Astrocyte of the cerebellum (primary cell): ENCODE measurements around the gene S100A14.
"Not testable (repeated sequence)": the region's sequence is repeated elsewhere in the genome, so short reads cannot be mapped to it uniquely, and the experiment has no call there.

Experiments
- DNase-seq: peaks from one replicate; pipeline ENCODE4 v3.0.0-alpha.2; 2011; ENCODE audit warnings: low read depth
- H3K4me3 ChIP-seq: 2 replicates; pipeline ENCODE4 v1.5.1; 2011; ENCODE audit warnings: mild to moderate bottlenecking, low read depth, low read length, moderate library complexity
- CTCF ChIP-seq: IDR thresholded peaks from 2 replicates; pipeline ENCODE4 v1.5.1; 2012; ENCODE audit warnings: low read length, low read depth, moderate library complexity, mild to moderate bottlenecking; ENCODE audit errors: missing control alignments
- in situ Hi-C: cut with HindIII; loops from 2 replicates; pipeline ENCODE4 v1.10.0; 2017; ENCODE audit warnings: low sequenced_read_pairs

The S100A14 gene

DNA sequence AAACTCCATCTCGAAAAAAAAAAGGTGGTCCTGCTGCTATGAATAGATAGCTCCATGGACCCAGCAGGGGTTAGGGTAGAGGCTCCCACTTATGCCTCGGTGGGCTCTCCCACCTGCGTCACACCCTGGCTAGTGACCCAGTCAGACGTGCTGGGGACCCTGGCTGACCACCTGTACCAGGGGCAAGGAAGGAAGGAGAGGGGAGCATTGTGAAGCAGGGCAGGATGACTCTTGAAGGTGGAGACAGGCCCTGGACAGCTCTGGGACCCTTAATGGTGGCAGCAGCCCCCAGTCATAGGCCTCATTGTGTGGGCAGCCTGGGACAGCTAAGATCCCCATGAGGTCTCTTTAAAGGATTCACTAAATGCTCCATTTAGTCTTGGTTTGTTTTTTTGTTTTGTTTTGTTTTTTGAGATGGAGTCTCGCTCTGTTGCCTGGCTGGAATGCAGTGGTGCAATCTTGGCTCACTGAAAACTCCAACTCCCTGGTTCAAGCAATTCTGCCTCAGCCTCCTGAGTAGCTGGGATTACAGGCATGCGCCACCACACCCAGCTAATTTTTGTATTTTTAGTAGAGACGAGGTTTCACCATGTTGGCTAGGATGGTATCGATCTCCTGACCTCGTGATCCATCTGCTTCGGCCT, 32.0 kb upstream of the S100A14 start:
- in situ Hi-C loops: no loop called here
- no peak for DNase-seq
- TF ChIP-seq CTCF: no peak
- no peak overlapping the region for H3K4me3 ChIP-seq

GRCh38 chr1:153647346-153647714, 31.2 kb upstream of the S100A14 start:
- DNase-seq: no peak
- in situ Hi-C loops: no loop called here
- H3K4me3 ChIP-seq: no peak overlapping the region
- TF ChIP-seq CTCF: no peak

GRCh38 chr1:153646672-153647345, 30.7 kb upstream of the S100A14 start:
- no peak for TF ChIP-seq CTCF
- in situ Hi-C loops: no loop called here
- no peak overlapping the region for H3K4me3 ChIP-seq
- DNase-seq: no peak

DNA sequence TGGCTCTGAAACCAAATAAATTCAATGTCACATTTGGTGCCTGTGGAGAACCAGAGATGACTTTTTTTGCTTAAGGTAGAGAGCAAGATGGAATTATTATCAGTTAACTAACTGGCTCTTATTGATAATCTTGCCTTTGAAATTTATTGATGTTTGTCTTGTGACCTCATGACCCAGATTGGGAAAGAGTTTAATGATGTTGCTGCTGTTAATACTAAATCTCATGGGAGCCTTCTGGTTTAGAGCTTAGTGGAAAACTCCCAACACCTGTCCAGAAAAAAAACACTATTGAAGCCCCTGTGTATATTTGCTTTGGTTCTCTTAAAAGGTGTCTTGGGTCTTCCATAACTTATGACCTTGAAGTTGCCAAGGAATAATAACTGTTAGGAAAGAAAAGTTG, 27.7 kb upstream of the S100A14 start:
- no peak for TF ChIP-seq CTCF
- H3K4me3 ChIP-seq: no peak overlapping the region
- in situ Hi-C loops: no loop called here
- DNase-seq: no peak

DNA sequence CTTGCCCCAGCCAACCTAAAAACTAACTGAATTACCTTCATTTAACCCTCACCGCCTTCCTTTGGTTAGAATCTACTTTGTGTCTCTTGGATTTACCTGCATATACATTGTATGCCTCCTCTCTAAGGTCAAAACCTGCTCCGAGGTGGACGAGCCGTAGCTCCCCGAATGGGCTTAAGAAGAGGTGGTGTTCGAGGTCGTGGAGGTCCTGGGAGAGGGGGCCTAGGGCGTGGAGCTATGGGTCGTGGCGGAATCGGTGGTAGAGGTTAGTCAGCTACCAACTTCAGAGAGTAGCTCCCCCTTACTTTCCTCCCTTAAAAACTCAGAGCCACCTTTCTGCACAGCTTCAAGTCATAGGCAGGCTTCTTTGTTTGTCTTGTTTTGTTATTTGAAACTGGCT, 27.0 kb upstream of the S100A14 start:
- in situ Hi-C loops: no loop called here
- no peak for DNase-seq
- no peak for TF ChIP-seq CTCF
- H3K4me3 ChIP-seq: no peak overlapping the region

GRCh38 chr1:153642161-153642560, 26.0 kb upstream of the S100A14 start:
- TF ChIP-seq CTCF: no peak
- in situ Hi-C loops: no loop called here
- DNase-seq: no peak
- no peak overlapping the region for H3K4me3 ChIP-seq

GRCh38 chr1:153640861-153641260, 24.7 kb upstream of the S100A14 start:
- no peak overlapping the region for H3K4me3 ChIP-seq
- DNase-seq: no peak
- no peak for TF ChIP-seq CTCF
- in situ Hi-C loops: no loop called here

DNA sequence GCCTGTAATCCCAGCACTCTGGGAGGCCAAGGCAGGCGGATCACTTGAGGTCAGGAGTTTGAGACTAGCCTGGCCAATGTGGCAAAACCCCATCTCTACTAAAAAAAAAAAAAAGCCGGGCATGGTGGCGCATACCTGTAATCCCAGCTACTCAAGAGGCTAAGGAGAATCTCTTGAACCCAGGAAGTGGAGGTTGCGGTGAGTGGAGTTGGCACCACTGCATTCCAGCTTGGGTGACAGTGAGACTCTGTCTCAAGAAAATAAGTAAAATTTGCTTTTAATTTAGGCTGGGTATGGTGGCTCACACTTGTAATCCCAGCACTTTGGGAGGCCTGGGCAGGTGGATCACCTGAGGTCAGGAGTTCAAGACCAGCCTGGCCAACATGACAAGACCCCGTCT, 24.1 kb upstream of the S100A14 start:
- H3K4me3 ChIP-seq, DNase-seq, in situ Hi-C loops: not testable (repeated sequence)
